ENCODE data around the gene TRAM2. TPM values are rescaled to one million over a fixed set of nuclear protein-coding genes. Genes with fewer than 3 reads are reported as not detected.

The TRAM2 gene
- total RNA-seq, 1 experiment from 2014 or later, result 21.3 TPM

DNA sequence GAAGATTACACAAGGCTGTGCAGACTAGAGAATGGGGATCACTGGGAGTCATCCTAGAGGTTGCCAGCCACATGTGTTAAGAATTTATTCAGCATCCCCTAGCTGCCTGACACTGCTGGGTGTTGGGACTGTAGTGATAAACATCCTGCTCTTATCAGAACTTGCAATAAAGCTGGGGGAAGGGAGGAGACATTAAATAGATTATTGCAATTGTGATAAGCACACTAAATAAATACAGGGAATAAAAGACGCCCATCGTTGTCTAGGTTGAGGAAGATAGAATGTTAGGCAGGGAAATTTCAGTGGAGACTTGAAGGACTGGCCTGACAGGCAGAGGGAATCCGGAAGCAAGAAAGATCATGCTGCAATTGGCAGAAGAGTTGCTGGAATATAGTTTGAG lies 33.2 kb upstream of the TRAM2 start:
- H3K79me2 ChIP-seq (ENCODE audit: insufficient read depth, low read length), result no peaks in the 10 kb centered on the region
- no peak for TF ChIP-seq JUND (IDR thresholded peaks at IDR 0.05)
- TF ChIP-seq TCF7L2 (IDR thresholded peaks at IDR 0.05; ENCODE audit: borderline replicate concordance, extremely low read depth, insufficient read depth, insufficient read length), result no peak
- no peak for TF ChIP-seq FOSL1 (IDR thresholded peaks at IDR 0.05; ENCODE audit: low read depth)
- no peak for TF ChIP-seq SRF (IDR thresholded peaks at IDR 0.05; ENCODE audit: low read depth)
- no peak for TF ChIP-seq ZFX (IDR thresholded peaks at IDR 0.05)
- TF ChIP-seq YY1 (IDR thresholded peaks at IDR 0.05; ENCODE audit: extremely low read depth, insufficient replicate concordance, low read depth, low read length), result no peak
- TF ChIP-seq, protein P1, sequence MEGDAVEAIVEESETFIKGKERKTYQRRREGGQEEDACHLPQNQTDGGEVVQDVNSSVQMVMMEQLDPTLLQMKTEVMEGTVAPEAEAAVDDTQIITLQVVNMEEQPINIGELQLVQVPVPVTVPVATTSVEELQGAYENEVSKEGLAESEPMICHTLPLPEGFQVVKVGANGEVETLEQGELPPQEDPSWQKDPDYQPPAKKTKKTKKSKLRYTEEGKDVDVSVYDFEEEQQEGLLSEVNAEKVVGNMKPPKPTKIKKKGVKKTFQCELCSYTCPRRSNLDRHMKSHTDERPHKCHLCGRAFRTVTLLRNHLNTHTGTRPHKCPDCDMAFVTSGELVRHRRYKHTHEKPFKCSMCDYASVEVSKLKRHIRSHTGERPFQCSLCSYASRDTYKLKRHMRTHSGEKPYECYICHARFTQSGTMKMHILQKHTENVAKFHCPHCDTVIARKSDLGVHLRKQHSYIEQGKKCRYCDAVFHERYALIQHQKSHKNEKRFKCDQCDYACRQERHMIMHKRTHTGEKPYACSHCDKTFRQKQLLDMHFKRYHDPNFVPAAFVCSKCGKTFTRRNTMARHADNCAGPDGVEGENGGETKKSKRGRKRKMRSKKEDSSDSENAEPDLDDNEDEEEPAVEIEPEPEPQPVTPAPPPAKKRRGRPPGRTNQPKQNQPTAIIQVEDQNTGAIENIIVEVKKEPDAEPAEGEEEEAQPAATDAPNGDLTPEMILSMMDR (IDR thresholded peaks at IDR 0.05 in 2 of 3, conservative IDR thresholded peaks at IDR 0.05 in 1 of 3; ENCODE audit: borderline replicate concordance in 1 of 3, insufficient read depth in 1 of 3, low read depth in 2 of 3, low read length in 2 of 3), result no peak
- TF ChIP-seq ZBTB33 (IDR thresholded peaks at IDR 0.05; ENCODE audit: extremely low read depth, insufficient replicate concordance, low read length), result no peak
- no peaks in the 10 kb centered on the region for H4K20me1 ChIP-seq (ENCODE audit: insufficient read depth)
- H3K4me1 ChIP-seq (ENCODE audit: control insufficient read depth in 1 of 2, insufficient read depth in 2 of 2, low read length in 2 of 2), result peaks cover 4 to 18% of the 10 kb centered on the region in 2 experiments; a peak in 3 of 4 replicates
- intact Hi-C loops (cut with micrococcal nuclease), result no loop called here
- ATAC-seq (no peak), DNase-seq (ENCODE audit: low read depth, low spot score) (no peak)
- H3K9me3 ChIP-seq (ENCODE audit: control insufficient read depth in 1 of 2, insufficient read depth in 1 of 2, low read depth in 1 of 2, low read length in 2 of 2), result no peaks in the 10 kb centered on the region
- H3K4me3 ChIP-seq (replicated peaks in 1 of 2; ENCODE audit: low read depth in 1 of 2, low read length in 2 of 2), result no peak overlapping the region
- H3K27me3 ChIP-seq (ENCODE audit: insufficient read depth, low read length), result no peaks in the 10 kb centered on the region
- ChIA-PET CTCF (no interaction called here), POLR2A (no interaction called here), RAD21 (ENCODE audit: low non-redundant PET in 1 of 2, low total read pairs in 2 of 2, uncharacterized antibody in 2 of 2, unreplicated experiment in 2 of 2) (no interaction called here)
- H3K9me2 ChIP-seq (ENCODE audit: insufficient read depth), result no peaks in the 10 kb centered on the region
- no peak overlapping the region for H3K4me2 ChIP-seq (ENCODE audit: low read length)
- no peak overlapping the region for H3K9ac ChIP-seq (ENCODE audit: low read length)
- H2AFZ ChIP-seq (ENCODE audit: low read depth, low read length, poor library complexity, severe bottlenecking), result no peak overlapping the region
- no TSS peak for BruUV-seq (replicated peaks)
- H3K27ac ChIP-seq (ENCODE audit: low read depth, low read length), result no peak overlapping the region
- H3K36me3 ChIP-seq (ENCODE audit: control insufficient read depth in 1 of 2, insufficient read depth in 2 of 2, low read length in 2 of 2), result no peaks in the 10 kb centered on the region
